Stimulated activated CD8-positive, alpha-beta memory T cell treated with anti-CD3 and anti-CD28 coated beads, Interleukin-7, amount 100 ng/mL, for 1 hour (primary cell): Measurements from ENCODE around the gene DCAF6.
"Not testable (repeated sequence)": the region's sequence is repeated elsewhere in the genome, so short reads cannot be mapped to it uniquely, and the experiment has no call there.

Experiments
- DNase-seq, 2 donors: peaks; one replicate each; pipeline ENCODE4 v3.0.0-alpha.2; 2020; ENCODE audit warnings: low read depth in 2 of 2

Gene DCAF6

DNA sequence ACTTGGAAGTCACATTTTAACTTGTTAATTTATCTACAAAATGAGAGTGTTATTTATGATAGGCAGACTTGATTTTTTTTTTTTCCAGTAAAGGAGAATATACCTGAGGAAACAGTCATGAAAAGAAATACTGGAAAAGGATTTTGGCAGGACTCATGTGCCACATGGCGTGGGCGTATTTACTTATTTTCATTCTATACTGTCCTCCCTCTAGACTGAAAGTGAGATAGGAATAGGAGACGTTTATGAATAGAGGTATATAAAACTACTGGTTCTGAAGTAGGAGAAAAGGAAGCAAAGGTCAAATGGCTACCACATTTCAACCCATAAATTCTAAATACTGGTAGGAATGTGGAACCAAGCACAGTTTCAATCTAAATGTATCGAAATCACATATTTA is 95.1 kb downstream of the DCAF6 start:
- no peak for DNase-seq

DNA sequence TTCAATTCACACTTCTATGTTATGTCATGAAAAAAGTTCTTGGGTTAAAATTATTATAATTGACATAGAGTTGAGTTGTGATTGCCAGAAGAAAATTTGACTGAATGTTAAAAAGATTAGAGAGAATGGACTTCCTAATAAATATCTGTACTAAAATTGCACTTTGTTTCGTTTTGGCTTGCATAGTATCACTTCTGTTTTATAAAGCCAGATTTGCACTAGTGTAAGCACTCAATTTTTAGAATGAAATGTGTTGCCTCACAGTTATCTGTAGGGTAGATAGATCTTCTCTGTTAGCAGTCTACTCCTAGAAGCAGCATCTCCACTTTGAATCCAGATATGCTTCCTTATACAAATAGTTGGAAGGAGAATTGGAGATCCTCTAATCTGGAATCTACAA is 95.5 kb downstream of the DCAF6 start:
- DNase-seq: no peak

DNA sequence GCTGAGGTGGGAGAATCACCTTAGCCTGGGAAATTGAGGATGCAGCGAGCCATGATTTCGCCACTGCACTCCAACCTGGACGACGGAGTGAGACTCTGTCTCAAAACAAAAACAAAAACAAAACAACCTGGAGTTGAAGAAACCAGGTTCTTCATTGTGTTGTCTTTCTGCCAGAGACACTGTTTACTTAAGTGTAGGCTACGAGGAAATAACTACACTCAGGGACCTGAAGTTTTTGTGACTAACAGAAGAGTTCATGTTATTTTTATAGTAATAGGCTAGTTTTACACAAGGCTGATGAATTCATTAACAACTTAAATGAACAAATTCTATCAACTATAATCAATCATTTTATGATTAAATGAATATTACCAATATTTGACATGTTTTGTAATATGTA is 98.9 kb downstream of the DCAF6 start:
- no peak for DNase-seq

DNA sequence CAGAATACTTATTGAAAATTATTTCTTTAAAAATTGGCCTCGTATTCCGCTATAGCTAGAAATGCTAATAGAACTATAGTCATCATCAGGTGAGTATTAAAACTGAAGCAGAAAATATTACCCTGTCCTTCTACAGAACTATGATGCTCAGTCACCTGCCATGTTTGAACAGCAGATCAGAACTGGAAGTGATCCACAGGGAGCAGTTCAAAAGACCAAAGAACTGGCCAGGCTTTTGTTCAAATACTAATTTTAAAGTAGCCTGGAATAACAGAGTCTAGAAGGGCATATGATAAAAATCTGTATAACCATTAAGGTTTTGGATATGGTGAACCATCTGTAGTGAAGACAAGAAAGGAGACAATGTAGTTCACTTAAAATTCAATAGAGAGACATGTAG is 105.9 kb downstream of the DCAF6 start:
- no peak for DNase-seq

DNA sequence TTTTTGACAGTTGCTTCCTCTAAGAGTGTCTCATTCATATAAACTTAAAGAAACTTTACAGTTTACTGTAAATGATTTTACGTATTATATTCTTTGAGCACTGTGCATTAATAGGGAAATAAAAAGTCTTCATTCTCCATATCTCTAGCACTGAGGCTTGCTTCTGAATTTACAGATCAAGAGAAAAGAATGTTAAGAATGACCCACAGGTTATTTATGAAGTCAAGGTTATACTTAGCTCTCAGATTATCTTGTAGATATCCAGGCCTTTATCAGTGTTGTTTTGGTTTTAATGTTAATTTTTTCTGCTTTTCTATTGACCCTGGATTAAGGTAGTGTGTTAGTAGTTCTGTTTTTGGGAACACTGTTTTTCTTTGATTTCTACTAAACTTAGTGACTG is 108.8 kb downstream of the DCAF6 start:
- DNase-seq: no peak

DNA sequence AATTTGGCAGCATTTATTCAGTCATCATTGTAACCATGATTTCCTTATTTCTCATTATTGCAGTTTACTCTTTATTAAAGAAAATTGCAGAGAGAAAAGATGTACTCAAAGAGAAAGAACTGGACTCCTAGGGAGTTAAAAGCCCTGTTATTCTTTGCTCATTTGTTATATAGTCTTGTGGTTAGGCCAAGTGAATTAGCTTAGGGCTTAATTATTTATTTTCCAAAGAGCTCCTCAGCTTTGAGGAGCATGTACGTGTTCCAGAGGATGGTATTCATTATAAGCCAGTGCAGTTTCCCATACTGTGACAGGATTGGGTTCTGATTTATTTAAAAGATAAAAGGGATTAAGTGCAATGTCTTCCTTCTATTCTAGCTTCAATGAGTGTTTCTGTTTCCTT is 113.8 kb downstream of the DCAF6 start:
- DNase-seq: no peak

DNA sequence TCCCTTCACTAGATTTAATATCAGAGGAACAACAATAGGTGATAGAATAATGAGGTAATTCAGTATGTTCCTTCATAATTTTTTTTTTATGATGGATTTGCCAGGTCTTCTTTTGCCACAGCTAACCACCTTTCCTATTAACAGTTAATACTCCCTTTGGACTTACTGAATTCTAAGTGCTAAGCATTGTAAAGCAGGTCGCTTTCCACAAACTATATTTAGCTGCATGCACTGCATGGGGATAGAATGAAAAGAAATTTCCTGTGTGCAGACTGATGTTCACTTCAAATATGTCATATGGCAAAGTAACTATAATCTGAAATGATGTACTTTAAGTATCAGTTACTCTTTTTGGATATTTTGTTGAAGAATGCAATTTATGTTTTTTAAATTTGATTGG is 114.4 kb downstream of the DCAF6 start:
- DNase-seq: no peak

DNA sequence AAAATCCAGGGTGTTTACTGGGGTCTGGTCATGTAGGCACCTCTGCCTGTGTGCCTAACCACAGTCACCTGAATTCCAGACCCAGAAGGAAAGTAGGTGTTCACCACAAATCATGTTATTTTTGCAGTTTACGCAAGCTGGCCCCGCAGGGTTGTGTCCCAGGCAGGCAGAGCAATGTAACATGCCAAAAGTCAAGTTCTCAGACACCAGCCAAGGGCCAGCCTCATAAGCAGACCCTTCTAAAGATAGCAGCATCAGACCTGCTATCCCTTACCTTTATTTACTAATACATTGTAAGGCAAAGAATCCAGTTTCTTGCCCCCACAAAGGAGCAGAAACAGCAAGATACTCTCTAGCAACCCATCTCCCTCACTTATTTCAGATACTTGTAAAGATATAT is 117.2 kb downstream of the DCAF6 start:
- no peak for DNase-seq

DNA sequence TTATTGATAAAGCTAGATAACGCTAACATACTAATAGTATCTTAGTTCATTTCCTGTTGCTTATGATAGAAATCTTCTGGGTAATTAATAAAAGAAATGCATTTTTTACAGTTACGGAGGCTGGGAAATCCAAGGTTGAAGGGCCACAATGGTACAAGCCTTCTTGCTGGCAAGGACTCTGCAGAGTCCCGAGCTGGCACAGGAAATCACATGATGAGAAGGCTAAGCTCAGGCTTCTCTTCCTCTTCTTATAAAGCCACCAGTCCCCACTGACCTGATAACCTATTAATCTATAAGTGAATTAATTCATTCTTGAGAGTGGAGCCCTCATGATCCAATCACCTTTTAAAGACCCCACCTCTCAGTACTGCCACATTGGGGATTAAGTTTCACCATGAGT is 117.6 kb downstream of the DCAF6 start:
- DNase-seq: no peak

DNA sequence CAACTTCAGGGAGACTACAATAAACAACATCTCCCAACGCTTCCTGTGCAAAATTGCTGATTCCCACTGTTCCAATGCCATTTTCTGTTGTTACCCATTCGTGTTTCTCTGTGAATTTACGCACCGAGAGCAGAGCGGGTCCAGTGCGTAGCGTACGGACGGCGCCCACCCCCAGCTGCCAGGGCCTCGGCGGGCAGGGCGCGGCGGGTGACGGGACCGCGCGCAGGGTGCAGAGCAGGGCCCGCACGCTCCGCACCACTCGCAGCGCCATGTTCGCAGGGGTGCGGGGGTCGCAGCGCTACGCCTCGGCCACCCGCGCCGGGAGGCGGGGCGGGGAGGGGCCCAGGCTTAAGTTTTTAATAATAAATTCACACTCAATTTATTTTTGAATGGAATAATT is 119.7 kb downstream of the DCAF6 start:
- DNase-seq: not testable (repeated sequence)

DNA sequence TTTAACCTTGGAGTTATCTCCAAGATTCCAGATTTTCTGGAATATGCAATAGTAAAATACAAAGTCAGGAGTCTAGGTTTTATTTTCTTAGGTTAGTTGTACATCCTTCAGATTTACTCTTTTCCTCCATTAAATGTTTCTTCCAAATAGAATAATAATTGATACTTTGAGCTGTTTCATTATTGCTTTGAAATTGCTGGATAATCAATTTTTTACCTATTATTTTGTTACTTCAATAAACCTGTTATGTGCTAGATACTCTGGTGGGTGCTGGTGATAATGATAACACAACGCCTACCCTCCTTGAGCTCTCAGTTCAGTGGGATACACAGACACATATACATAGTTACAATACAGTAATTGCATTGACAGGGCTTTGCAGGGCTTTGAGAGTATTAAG is 120.9 kb downstream of the DCAF6 start:
- DNase-seq: no peak

DNA sequence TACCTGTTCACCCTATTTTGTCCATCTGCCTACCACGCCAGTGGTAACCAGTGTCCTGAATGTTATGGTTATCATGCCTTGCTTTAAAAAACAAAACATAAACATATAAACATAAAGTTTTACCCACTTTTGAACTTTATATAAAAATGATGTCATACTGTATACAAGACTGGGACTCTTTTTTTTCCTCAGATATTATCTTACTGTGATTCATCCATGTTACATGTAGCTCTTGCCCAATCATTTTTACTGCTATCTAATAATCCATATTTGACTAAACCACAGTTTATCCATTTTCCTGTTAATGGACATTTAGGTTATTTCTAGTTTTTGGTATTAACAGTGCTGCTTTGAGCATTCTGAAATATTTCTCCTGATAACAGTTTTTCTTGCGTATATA is 121.4 kb downstream of the DCAF6 start:
- DNase-seq: no peak

DNA sequence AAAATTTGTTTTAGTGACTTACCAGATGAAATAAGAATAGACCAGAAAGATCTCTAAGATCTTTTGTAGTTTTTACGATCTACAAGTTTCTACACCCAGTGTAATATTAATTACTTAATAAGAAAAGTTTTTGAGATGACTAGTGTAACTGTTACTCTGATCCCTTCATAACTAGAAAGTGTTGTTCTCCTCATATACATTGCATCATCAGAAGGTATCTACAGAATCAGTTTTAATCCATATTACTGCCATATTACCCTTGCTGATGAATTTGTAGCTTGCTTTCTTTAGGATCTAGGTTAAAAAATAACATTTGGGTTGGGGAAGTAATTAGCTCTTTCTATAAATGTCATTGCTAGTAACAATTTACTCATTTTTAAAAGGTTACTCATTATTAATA is 127.7 kb downstream of the DCAF6 start:
- DNase-seq: no peak

DNA sequence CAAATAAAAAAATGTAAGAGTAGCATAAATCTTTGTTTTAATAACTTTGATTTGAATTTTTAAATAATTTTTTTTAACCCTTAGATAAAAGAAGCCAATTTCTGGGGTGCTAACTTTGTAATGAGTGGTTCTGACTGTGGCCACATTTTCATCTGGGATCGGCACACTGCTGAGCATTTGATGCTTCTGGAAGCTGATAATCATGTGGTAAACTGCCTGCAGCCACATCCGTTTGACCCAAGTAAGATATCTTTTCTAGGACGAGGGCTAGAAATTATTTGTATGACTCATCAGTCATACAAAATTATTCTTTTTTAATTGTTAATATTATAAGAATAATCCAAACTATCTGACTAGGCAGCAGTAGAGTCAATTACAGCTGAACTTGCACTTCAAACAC is 129.0 kb downstream of the DCAF6 start:
- DNase-seq: no peak

DNA sequence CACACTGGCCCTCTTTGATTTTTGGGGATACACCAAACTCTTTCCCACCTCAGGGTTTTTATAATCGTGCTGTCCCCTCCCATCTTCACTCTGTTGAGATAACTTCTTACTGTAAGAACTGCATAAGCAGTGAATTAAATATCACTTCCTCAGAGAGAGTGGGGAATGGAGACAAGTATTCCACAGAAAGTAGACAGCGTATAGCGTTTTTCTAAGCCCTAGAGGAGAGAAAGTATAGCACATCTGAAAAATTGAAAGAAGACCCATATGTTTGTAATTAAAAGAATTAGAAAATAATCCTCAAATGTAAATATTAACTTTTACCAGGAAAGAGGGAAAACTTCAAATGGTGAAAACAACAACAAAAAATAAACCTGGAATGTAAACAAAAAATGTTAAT is 132.9 kb downstream of the DCAF6 start:
- no peak for DNase-seq

DNA sequence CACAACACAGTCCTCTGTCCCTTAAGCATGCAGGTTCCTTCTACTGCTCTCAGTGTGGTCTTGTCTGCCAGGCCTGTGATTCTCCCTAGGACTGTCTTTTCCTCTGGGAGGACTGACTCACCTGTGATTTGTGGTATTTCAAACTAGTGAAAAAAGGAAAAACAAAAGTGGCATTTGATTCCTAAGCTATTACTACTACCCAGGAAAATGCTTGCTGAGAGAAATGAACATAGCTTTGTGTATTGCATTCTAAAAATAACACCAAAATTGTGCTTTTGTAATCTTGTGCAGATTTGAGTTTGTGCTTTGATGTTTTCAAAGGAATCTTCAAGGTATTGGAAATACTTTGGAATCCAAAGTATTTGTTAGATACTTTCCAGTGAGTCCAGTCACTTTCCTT is 143.3 kb downstream of the DCAF6 start:
- DNase-seq: no peak

DNA sequence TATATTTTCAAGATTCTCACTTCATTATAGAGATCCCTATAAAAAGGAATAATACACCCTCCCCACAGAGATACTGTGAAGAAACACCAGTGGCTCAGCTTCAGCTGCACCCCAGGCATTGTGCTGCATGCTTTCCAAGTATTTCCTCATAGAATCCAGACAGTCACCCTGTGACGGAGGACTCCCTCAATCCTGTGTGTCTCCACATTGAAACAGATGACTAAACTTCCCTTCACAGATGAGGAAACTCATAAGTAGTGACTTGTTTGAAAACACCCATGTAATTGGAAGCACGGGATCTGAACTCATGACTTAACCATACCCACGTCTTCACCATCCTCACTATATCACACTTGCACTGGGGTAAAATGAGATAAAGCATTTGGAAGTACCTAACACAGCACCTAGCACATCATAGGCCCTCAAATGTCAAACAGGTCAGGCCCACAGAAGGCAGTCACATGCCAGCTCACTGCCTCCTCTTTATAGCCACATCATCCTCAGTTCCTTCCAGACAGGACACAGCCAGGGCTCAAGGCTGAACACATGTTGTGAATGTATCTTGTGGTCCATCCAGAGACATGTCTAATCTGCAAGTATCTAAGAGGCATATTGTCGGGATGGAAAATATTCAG is 145.0 kb downstream of the DCAF6 start:
- no peak for DNase-seq

DNA sequence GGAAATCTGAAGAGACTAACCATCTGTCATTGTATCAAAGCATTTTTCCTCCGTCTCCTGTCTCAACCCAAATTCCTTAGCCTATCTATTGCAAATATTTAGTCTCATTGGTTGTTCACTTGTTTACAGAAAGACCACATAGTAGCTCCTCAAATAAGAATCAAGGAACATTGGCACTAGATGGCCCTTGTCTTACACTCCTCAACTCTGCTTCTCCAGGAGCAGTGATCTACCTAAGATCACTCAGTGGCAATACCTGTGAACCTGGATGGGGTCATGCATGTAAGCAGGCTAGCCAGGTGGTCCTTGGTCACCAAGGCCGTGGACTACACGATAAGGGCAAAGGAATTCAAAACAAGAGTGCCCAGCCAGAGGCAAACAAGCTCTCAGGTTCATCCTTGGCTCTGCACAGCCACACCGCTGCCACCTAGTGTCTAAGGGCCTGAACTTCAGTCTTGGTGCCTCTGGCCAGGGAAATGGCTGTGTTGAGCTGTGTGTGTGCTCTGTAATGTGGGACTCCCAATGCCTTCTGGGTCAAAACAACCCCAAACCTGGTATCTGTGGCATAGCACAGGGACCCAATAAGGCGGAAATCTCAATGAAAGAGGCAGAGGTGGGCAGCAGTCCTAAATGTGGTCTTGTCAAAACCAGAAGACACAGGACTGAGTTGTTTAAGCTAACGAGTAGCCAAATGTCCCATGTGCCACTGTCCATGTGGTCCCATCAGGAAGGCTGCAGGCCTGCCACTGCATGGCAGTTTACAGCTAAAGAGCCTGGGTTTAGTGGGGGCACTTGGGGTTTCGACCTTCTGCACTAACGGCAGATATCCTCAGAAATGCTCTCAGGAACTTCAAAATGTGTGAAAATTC is 145.8 kb downstream of the DCAF6 start:
- peak in 1 of 2 donors; percentile 29 for DNase-seq

DNA sequence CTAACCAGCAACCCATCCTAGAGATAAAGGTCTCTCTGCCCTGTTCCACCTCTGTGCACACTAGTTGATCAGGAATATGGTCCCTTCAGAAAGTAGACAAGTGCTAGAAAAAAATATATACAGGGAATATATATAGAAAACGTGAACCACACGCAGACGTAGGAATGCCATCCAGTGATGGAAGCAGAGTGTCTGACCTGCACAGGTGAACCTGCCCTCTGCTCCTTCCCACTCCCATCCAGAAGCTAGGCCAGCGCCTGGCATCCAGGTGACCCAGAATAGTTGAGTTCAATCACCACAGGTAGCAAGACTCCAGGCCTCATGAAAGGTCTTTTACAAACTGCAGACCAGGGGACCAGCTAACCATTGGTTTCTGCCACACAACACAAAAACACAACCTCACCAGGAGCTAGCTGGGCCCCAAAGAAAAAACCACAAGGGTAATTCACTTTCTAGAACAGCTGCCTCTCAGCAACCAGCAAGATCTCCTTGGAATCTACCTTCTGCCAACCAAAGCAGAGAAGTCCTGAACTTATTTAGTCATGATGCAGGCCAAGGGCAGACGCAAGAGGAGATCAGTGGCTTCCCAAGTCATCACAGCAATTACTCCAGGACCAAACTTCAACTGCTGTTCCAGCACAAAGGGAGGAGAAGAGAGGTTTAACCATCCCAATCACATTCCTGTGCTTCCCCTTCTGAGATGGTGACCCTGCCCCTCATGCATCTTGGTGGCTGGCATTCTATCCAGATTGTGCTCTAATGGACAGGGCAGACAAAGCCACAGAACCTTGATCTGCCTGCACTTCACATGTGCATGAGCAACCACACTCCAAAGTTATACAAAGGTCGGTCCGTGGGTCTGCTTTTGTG is 147.2 kb downstream of the DCAF6 start:
- no peak for DNase-seq

DNA sequence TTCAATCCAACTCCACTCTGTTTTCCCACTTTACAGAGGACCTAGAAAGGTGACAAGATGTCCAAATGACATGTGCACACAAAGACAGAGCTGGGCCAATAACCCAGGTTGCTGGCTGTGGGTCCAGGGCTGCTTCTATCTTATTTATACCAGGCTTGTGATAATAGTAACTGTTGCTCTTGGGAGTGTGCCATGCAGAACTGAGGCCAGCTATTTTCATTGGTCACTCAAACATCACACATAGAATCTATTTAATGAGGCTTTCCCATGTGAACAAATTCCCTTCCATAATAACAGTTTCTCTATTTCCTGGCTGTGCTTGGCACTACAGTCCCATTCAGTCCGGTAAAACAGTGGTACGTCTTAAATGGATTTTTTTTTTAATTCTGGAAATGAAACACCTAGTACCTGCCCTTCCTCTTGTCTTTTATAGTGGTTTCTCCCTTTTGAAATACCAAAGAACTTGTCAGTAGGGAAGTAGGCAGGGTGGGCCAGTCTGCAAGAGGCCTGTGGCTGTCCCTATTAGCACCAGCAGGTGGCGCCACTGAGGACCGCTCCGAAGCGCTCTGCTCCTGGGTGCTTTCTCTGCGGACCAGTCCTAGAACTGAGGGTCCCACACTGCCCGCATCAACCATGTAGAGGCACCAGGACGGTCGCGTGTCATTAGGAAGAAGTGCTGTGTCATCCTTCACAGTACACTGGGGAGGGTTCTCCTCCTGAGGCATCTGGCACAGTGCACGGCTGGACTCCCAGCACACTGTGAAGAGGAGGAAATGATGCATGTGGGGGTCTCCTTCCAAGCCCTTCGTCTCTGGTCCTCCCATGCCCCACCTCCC is 148.1 kb downstream of the DCAF6 start:
- peak; percentile 14 to 20 for DNase-seq

DNA sequence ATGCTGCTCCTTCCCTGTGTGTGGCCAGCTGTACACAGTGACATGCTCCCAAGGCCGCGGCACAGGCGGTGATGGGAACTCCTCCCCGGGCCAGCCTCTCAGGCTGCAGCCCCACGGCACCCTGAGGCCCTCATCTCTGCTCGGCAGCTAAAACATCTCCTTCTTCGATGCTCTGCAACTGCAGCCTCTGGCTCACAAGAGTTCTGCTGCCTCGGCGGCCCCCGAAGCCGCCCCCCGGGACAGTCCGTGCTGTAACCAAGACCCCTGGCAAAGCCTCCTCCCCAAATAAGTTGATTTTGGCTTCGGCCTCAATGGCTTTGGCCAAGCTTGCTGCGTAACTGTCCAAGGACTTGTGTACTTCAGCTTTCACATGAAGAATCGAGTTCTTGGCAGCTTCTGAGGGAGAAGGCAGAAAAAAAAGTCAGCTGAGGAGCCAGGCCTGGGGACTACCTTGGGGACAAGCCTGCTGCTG is 149.0 kb downstream of the DCAF6 start:
- no peak for DNase-seq

DNA sequence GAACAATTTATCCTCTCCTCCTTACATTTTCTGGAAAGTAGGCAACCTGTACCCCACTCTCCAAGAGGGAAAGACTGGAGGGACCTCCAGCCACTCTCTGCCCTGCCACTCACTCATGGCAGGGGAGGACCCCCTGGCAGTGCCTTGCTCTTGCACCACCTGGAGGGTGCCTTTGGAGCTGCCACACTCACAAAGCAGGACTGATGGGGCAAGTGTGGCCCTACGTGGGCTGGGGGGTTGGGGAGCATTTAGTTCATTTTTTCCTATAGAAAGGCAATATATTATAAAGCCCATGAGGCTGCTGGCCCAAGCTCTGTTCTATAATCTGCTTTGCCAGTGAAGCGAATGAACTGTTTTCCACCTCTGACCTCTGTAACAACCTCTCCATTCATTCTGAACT is 150.0 kb downstream of the DCAF6 start:
- no peak for DNase-seq
